Activated CD4-positive, alpha-beta T cell treated with anti-CD3 and anti-CD28 coated beads, Interleukin-2, amount 10 ng/mL, durations not matched to agents 7 days and 5 days (primary cell): ENCODE results near the gene TRIM9. TPM values are rescaled to one million over a fixed set of nuclear protein-coding genes. Genes with fewer than 3 reads are reported as not detected.

Experiments used
- CTCF ChIA-PET: fragments of 350-600 bp; sonication (Branson Sonifier 250); formaldehyde crosslinking; loops from one replicate; lab custom pipeline; 2021; ENCODE audit warnings: antibody characterized with exemption; lab: Charles Lee
- POLR2A ChIA-PET: fragments of 350-600 bp; sonication (Branson Sonifier 250); formaldehyde crosslinking; loops from one replicate; lab custom pipeline; 2021; ENCODE audit warnings: antibody characterized with exemption; lab: Charles Lee
- DNase-seq: peaks from one replicate; pipeline ENCODE4 v3.0.0-alpha.2; 2020
- H3K27ac Mint-ChIP-seq: one replicate; pipeline ENCODE4 v1.8.0; 2021; ENCODE audit warnings: mild to moderate bottlenecking, moderate library complexity, mixed read lengths
- H3K27me3 Mint-ChIP-seq: one replicate; pipeline ENCODE4 v1.8.0; 2021; ENCODE audit warnings: mixed read lengths
- H3K36me3 Mint-ChIP-seq: one replicate; pipeline ENCODE4 v1.8.0; 2021; ENCODE audit warnings: low read depth, mixed read lengths
- H3K4me1 Mint-ChIP-seq: one replicate; pipeline ENCODE4 v1.8.0; 2021; ENCODE audit warnings: mixed read lengths
- H3K4me3 Mint-ChIP-seq: one replicate; pipeline ENCODE4 v1.8.0; 2021; ENCODE audit warnings: mild to moderate bottlenecking, moderate library complexity, mixed read lengths
- H3K9me3 Mint-ChIP-seq: one replicate; pipeline ENCODE4 v1.8.0; 2021; ENCODE audit warnings: mixed read lengths
- total RNA-seq, 2 experiments: library from RNA; stranded (reverse); gene quantifications; one replicate each; pipeline ENCODE4 v1.2.3, GENCODE V29; 2021

Gene TRIM9
- total RNA-seq, 2 experiments from 2014 or later = 0.30 to 0.44 TPM

- Mint-ChIP-seq H3K36me3 (no peaks in the 10 kb centered on the region), H3K4me3 (no peak overlapping the region), H3K9me3 (no peaks in the 10 kb centered on the region), H3K27ac (no peak overlapping the region), H3K4me1 (no peaks in the 10 kb centered on the region), H3K27me3 (no peaks in the 10 kb centered on the region)
- POLR2A ChIA-PET = no interaction called here
- CTCF ChIA-PET = no interaction called here
- DNase-seq = no peak
Observed at GRCh38 chr14:51069055-51069454, 25.9 kb downstream of the TRIM9 start.

- H3K27ac Mint-ChIP-seq = no peak overlapping the region
- DNase-seq = no peak
- POLR2A ChIA-PET = no interaction called here
- H3K36me3 Mint-ChIP-seq = no peaks in the 10 kb centered on the region
- CTCF ChIA-PET = no interaction called here
- no peak overlapping the region for H3K4me3 Mint-ChIP-seq
- H3K27me3 Mint-ChIP-seq = no peaks in the 10 kb centered on the region
- no peaks in the 10 kb centered on the region for H3K9me3 Mint-ChIP-seq
- H3K4me1 Mint-ChIP-seq = no peaks in the 10 kb centered on the region
Observed at GRCh38 chr14:51068268-51068667, 26.6 kb downstream of the TRIM9 start.

GRCh38 chr14:51067295-51067694 is 27.6 kb downstream of the TRIM9 start:
- POLR2A ChIA-PET = no interaction called here
- Mint-ChIP-seq H3K4me1 (no peaks in the 10 kb centered on the region), H3K4me3 (no peak overlapping the region), H3K36me3 (no peaks in the 10 kb centered on the region), H3K27me3 (no peaks in the 10 kb centered on the region), H3K27ac (no peak overlapping the region), H3K9me3 (no peaks in the 10 kb centered on the region)
- DNase-seq = no peak
- CTCF ChIA-PET = no interaction called here

GRCh38 chr14:51066576-51066975 is 28.3 kb downstream of the TRIM9 start:
- H3K27me3 Mint-ChIP-seq = peaks cover 1% of the 10 kb centered on the region
- H3K36me3 Mint-ChIP-seq = no peaks in the 10 kb centered on the region
- no peak for DNase-seq
- H3K9me3 Mint-ChIP-seq = no peaks in the 10 kb centered on the region
- no peaks in the 10 kb centered on the region for H3K4me1 Mint-ChIP-seq
- H3K27ac Mint-ChIP-seq = no peak overlapping the region
- POLR2A ChIA-PET = no interaction called here
- H3K4me3 Mint-ChIP-seq = no peak overlapping the region
- CTCF ChIA-PET = no interaction called here

GRCh38 chr14:51059032-51059431 is 35.9 kb downstream of the TRIM9 start:
- no peak for DNase-seq
- no peaks in the 10 kb centered on the region for H3K4me1 Mint-ChIP-seq
- H3K4me3 Mint-ChIP-seq = no peak overlapping the region
- ChIA-PET CTCF (no interaction called here), POLR2A (no interaction called here)
- H3K27me3 Mint-ChIP-seq = peaks cover 3% of the 10 kb centered on the region
- no peaks in the 10 kb centered on the region for H3K9me3 Mint-ChIP-seq
- no peak overlapping the region for H3K27ac Mint-ChIP-seq
- H3K36me3 Mint-ChIP-seq = no peaks in the 10 kb centered on the region

GRCh38 chr14:51058382-51058781 is 36.5 kb downstream of the TRIM9 start:
- POLR2A ChIA-PET = no interaction called here
- no peaks in the 10 kb centered on the region for H3K9me3 Mint-ChIP-seq
- no peak overlapping the region for H3K4me3 Mint-ChIP-seq
- CTCF ChIA-PET = interaction anchor here (0.6 kb wide), 1 partner anchor 94 kb away, joined by 4 read pairs; no protein-coding TSS in a partner anchor
- H3K36me3 Mint-ChIP-seq = no peaks in the 10 kb centered on the region
- no peak for DNase-seq
- H3K27me3 Mint-ChIP-seq = peaks cover 3% of the 10 kb centered on the region
- no peak overlapping the region for H3K27ac Mint-ChIP-seq
- no peaks in the 10 kb centered on the region for H3K4me1 Mint-ChIP-seq

- no peak overlapping the region for H3K4me3 Mint-ChIP-seq
- ChIA-PET CTCF (interaction anchor here (1.1 kb wide), 1 partner anchor 15 kb away, joined by 3 read pairs; no protein-coding TSS in a partner anchor), POLR2A (no interaction called here)
- H3K4me1 Mint-ChIP-seq = no peaks in the 10 kb centered on the region
- no peak for DNase-seq
- H3K27ac Mint-ChIP-seq = no peak overlapping the region
- H3K27me3 Mint-ChIP-seq = peaks cover 1% of the 10 kb centered on the region
- no peaks in the 10 kb centered on the region for H3K36me3 Mint-ChIP-seq
- no peaks in the 10 kb centered on the region for H3K9me3 Mint-ChIP-seq
Observed at GRCh38 chr14:51056421-51056820, 38.5 kb downstream of the TRIM9 start.

- no peak overlapping the region for H3K4me3 Mint-ChIP-seq
- no peak for DNase-seq
- no peaks in the 10 kb centered on the region for H3K9me3 Mint-ChIP-seq
- no peaks in the 10 kb centered on the region for H3K36me3 Mint-ChIP-seq
- POLR2A ChIA-PET = no interaction called here
- H3K4me1 Mint-ChIP-seq = no peaks in the 10 kb centered on the region
- H3K27me3 Mint-ChIP-seq = peaks cover 1% of the 10 kb centered on the region
- CTCF ChIA-PET = no interaction called here
- H3K27ac Mint-ChIP-seq = no peak overlapping the region
Observed at GRCh38 chr14:51053157-51053556, 41.7 kb downstream of the TRIM9 start.

- Mint-ChIP-seq H3K9me3 (no peaks in the 10 kb centered on the region), H3K4me3 (no peak overlapping the region), H3K4me1 (no peaks in the 10 kb centered on the region), H3K36me3 (no peaks in the 10 kb centered on the region), H3K27ac (no peak overlapping the region), H3K27me3 (peaks cover 2% of the 10 kb centered on the region)
- no peak for DNase-seq
- POLR2A ChIA-PET = no interaction called here
- CTCF ChIA-PET = no interaction called here
Observed at GRCh38 chr14:51044961-51045360, 49.9 kb downstream of the TRIM9 start.

GRCh38 chr14:51041883-51042282 is 53.0 kb downstream of the TRIM9 start:
- H3K4me1 Mint-ChIP-seq = no peaks in the 10 kb centered on the region
- DNase-seq = no peak
- CTCF ChIA-PET = no interaction called here
- no peak overlapping the region for H3K4me3 Mint-ChIP-seq
- H3K36me3 Mint-ChIP-seq = no peaks in the 10 kb centered on the region
- POLR2A ChIA-PET = no interaction called here
- peaks cover 2% of the 10 kb centered on the region for H3K27me3 Mint-ChIP-seq
- H3K27ac Mint-ChIP-seq = no peak overlapping the region
- no peaks in the 10 kb centered on the region for H3K9me3 Mint-ChIP-seq

- ChIA-PET POLR2A (no interaction called here), CTCF (no interaction called here)
- DNase-seq = no peak
- H3K4me3 Mint-ChIP-seq = no peak overlapping the region
- no peak overlapping the region for H3K27ac Mint-ChIP-seq
- no peaks in the 10 kb centered on the region for H3K4me1 Mint-ChIP-seq
- no peaks in the 10 kb centered on the region for H3K36me3 Mint-ChIP-seq
- no peaks in the 10 kb centered on the region for H3K9me3 Mint-ChIP-seq
- H3K27me3 Mint-ChIP-seq = peaks cover 2% of the 10 kb centered on the region
Observed at GRCh38 chr14:51041108-51041531, 53.8 kb downstream of the TRIM9 start.

GRCh38 chr14:51039252-51039651 is 55.7 kb downstream of the TRIM9 start:
- POLR2A ChIA-PET = no interaction called here
- no peaks in the 10 kb centered on the region for H3K36me3 Mint-ChIP-seq
- no peak overlapping the region for H3K27ac Mint-ChIP-seq
- H3K4me1 Mint-ChIP-seq = no peaks in the 10 kb centered on the region
- H3K4me3 Mint-ChIP-seq = no peak overlapping the region
- peaks cover 4% of the 10 kb centered on the region for H3K27me3 Mint-ChIP-seq
- CTCF ChIA-PET = no interaction called here
- H3K9me3 Mint-ChIP-seq = no peaks in the 10 kb centered on the region
- no peak for DNase-seq

- ChIA-PET CTCF (no interaction called here), POLR2A (no interaction called here)
- H3K27ac Mint-ChIP-seq = no peak overlapping the region
- peaks cover 4% of the 10 kb centered on the region for H3K27me3 Mint-ChIP-seq
- H3K4me1 Mint-ChIP-seq = no peaks in the 10 kb centered on the region
- DNase-seq = no peak
- H3K4me3 Mint-ChIP-seq = no peak overlapping the region
- H3K9me3 Mint-ChIP-seq = no peaks in the 10 kb centered on the region
- no peaks in the 10 kb centered on the region for H3K36me3 Mint-ChIP-seq
Observed at GRCh38 chr14:51035611-51036192, 59.2 kb downstream of the TRIM9 start.
